Measurements from ENCODE around the gene SERPINA12.

SERPINA12 gene

GRCh38 chr14:94446126-94446525 lies 63.1 kb downstream of the SERPINA12 start:
- Histone ChIP-seq H3K9ac (no peak overlapping the region), H3K4me2 (ENCODE audit: low read length) (no peak overlapping the region), H3K36me3 (ENCODE audit: control insufficient read depth, insufficient read depth, low read length) (no peaks in the 10 kb centered on the region), H2AFZ (no peak overlapping the region), H3K4me1 (peaks cover 2% of the 10 kb centered on the region), H3K27ac (no peak overlapping the region), H3K79me2 (no peaks in the 10 kb centered on the region), H3K9me3 (ENCODE audit: control insufficient read depth, low read length) (no peaks in the 10 kb centered on the region), H3K4me3 (ENCODE audit: low read depth, low read length) (no peak overlapping the region), H3K27me3 (ENCODE audit: control insufficient read depth, insufficient read depth, low read length) (no peaks in the 10 kb centered on the region)
- TF ChIP-seq CTCF (IDR thresholded peaks at IDR 0.05), result no peak

- H3K9ac ChIP-seq, result no peak overlapping the region
- no peak overlapping the region for H3K4me2 ChIP-seq (ENCODE audit: low read length)
- H3K4me1 ChIP-seq, result peaks cover 1% of the 10 kb centered on the region
- H3K36me3 ChIP-seq (ENCODE audit: control insufficient read depth, insufficient read depth, low read length), result no peaks in the 10 kb centered on the region
- no peak overlapping the region for H3K4me3 ChIP-seq (ENCODE audit: low read depth, low read length)
- no peaks in the 10 kb centered on the region for H3K9me3 ChIP-seq (ENCODE audit: control insufficient read depth, low read length)
- no peaks in the 10 kb centered on the region for H3K79me2 ChIP-seq
- no peaks in the 10 kb centered on the region for H3K27me3 ChIP-seq (ENCODE audit: control insufficient read depth, insufficient read depth, low read length)
- H2AFZ ChIP-seq, result no peak overlapping the region
- no peak for TF ChIP-seq CTCF (IDR thresholded peaks at IDR 0.05)
- no peak overlapping the region for H3K27ac ChIP-seq
Observed at GRCh38 chr14:94445003-94445402, 64.3 kb downstream of the SERPINA12 start.

DNA sequence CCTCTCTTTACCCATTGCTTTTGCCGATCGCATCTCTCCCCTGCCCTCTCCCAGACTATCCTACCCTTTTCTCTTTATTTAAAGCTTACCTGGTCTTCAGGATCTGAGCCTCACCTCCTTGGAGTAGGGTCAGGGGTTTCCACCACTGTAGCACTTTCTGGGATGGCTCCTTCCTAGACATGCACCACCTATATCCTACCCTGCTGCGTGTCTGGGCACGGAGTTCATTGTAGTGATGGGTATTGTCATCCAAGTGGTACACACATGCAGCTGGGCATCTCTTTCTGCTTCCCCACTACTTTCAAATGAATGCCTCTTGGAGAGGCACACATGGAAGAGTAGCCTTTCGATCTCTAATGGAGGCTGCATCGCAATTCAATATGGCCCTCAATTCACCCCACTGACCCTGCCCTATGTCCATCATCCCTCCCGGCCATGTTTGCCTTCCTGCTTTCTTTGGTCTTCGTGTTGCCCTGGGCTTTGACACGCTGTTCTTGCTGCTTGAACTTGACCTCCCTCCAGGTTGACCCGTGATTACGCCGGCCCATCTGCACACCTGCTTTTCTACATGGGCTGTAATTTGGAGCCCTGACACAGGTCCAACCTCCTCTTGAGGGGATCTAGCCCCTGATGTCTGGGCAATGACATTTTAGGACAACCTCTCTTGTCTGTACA lies 67.6 kb downstream of the SERPINA12 start:
- Histone ChIP-seq H3K4me2 (ENCODE audit: low read length) (no peak overlapping the region), H3K9ac (no peak overlapping the region), H3K27ac (no peak overlapping the region), H3K79me2 (no peaks in the 10 kb centered on the region), H3K36me3 (ENCODE audit: control insufficient read depth, insufficient read depth, low read length) (no peaks in the 10 kb centered on the region), H3K9me3 (ENCODE audit: control insufficient read depth, low read length) (no peaks in the 10 kb centered on the region), H3K27me3 (ENCODE audit: control insufficient read depth, insufficient read depth, low read length) (no peaks in the 10 kb centered on the region), H2AFZ (no peak overlapping the region), H3K4me1 (no peaks in the 10 kb centered on the region), H3K4me3 (ENCODE audit: low read depth, low read length) (no peak overlapping the region)
- no peak for TF ChIP-seq CTCF (IDR thresholded peaks at IDR 0.05)

DNA sequence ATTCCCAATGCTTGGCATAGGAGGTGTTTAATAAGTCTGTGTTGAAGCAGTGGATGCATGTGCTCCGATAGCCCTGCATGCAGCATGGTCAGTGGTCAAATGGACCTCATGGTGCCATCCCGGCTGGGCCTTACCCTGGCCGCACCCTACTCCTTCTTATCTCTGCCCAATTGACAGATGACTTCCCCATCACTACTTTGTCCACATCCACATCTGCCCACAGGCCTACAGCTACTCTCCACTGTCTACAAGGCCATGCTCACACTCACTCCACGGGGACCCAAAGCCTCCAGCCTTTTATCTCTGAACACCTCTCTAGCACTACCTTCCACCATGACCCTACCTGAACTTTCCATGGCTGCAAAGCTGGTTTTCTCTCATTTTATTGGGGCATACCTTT lies 68.1 kb downstream of the SERPINA12 start:
- no peak overlapping the region for H3K4me3 ChIP-seq (ENCODE audit: low read depth, low read length)
- H3K79me2 ChIP-seq, result no peaks in the 10 kb centered on the region
- H3K27me3 ChIP-seq (ENCODE audit: control insufficient read depth, insufficient read depth, low read length), result no peaks in the 10 kb centered on the region
- no peaks in the 10 kb centered on the region for H3K9me3 ChIP-seq (ENCODE audit: control insufficient read depth, low read length)
- H3K4me2 ChIP-seq (ENCODE audit: low read length), result no peak overlapping the region
- no peaks in the 10 kb centered on the region for H3K4me1 ChIP-seq
- H2AFZ ChIP-seq, result no peak overlapping the region
- H3K36me3 ChIP-seq (ENCODE audit: control insufficient read depth, insufficient read depth, low read length), result no peaks in the 10 kb centered on the region
- TF ChIP-seq CTCF (IDR thresholded peaks at IDR 0.05), result no peak
- H3K9ac ChIP-seq, result no peak overlapping the region
- no peak overlapping the region for H3K27ac ChIP-seq

DNA sequence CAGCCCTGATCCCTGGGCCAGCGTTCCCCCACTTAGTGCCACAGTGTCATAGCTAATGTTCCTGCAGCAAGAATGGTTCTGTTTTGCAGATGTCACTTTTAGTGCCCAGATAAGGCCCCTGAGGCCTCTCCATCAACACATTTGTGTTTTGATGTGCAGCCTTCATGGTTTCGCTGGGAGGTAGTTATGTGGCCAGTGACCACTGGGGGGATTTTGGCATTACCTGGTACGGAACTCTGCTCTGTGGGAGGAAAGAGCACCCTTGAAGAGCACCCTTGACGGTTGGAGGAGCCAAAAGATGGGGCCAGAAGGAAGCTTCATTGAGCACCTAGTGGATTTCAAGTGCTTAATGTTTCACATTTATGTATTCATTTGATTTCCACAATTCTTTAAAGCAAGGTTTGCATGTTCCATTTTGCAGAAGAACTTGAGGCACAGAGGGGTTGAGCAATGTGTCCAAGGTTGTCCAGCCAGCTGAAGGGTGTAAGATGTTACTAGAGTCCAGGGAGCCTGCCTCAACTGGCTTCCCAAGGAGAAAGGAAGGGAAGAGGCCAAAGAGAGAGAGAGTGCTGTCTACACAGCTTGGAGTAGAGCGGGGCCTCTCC lies 69.7 kb downstream of the SERPINA12 start:
- no peak overlapping the region for H3K4me2 ChIP-seq (ENCODE audit: low read length)
- no peaks in the 10 kb centered on the region for H3K79me2 ChIP-seq
- no peak overlapping the region for H3K27ac ChIP-seq
- no peaks in the 10 kb centered on the region for H3K4me1 ChIP-seq
- TF ChIP-seq CTCF (IDR thresholded peaks at IDR 0.05), result no peak
- H3K36me3 ChIP-seq (ENCODE audit: control insufficient read depth, insufficient read depth, low read length), result no peaks in the 10 kb centered on the region
- H2AFZ ChIP-seq, result no peak overlapping the region
- H3K9ac ChIP-seq, result no peak overlapping the region
- no peaks in the 10 kb centered on the region for H3K9me3 ChIP-seq (ENCODE audit: control insufficient read depth, low read length)
- H3K4me3 ChIP-seq (ENCODE audit: low read depth, low read length), result no peak overlapping the region
- H3K27me3 ChIP-seq (ENCODE audit: control insufficient read depth, insufficient read depth, low read length), result no peaks in the 10 kb centered on the region

Data from parathyroid adenoma (tissue), 2 donors.